H7 (cell line): ENCODE data around the gene GXYLT2. TPM values are rescaled to one million over a fixed set of nuclear protein-coding genes. Genes with fewer than 3 reads are reported as not detected.

Experiments used
- DNase-seq: peaks from one replicate; pipeline ENCODE4 v3.0.0; 2012
- H3K27me3 ChIP-seq: 2 replicates; pipeline ENCODE4 v1.6.0; 2011; ENCODE audit warnings: mild to moderate bottlenecking, low read length; ENCODE audit not compliant: control insufficient read depth, insufficient read depth
- H3K36me3 ChIP-seq: replicated peaks from 2 replicates; pipeline ENCODE4 v1.5.1; 2011; ENCODE audit warnings: low read length; ENCODE audit not compliant: control insufficient read depth, insufficient read depth
- H3K4me3 ChIP-seq: 2 replicates; pipeline ENCODE4 v1.5.1; 2011; ENCODE audit warnings: low read depth, mild to moderate bottlenecking, control low read depth, low read length, moderate library complexity; ENCODE audit not compliant: insufficient read depth
- total RNA-seq: library from RNA; depleted of rRNA; stranded (reverse); fragments of >200 nt; shearing (Covaris generic); gene quantifications from 2 replicates; pipeline ENCODE4 v1.2.3, GENCODE V29; 2014

Gene GXYLT2
- total RNA-seq, 1 experiment from 2014 or later: 4.5 TPM

DNA sequence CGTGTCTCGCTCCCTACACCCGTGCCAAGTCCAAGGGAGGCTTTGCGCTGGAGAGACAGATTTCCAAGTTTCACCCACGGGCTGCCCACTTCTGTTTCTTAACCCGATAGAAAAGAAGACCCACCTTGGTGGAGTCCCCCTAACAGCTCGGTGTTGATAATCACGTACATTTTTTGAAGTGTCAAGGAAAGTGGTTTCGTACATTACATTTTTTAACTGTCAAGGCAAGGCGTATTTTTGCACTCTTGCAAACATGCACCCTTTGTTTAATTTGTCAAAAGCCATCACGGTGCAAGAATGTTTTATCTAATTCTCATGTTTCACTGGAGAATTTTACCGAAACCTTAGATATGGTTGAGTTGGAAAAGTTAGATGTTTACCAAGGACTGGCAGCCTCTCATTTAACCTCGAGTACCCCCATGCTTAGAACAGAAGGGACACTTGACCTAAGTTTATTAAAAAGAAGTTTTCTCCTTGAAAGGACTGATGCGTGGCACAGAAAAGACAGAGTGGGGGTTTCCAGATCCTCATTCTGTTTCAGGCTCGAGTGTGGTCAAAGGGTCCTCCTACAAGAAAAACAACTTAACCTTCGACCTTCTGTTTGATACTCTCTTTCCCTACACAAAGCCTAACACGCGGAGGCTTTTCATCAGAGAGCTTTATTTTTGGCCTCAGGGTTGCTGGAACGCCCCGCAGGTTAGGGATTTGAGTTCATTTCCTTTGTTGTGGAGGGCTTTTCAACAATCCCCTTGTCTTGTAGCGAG is 882 bp downstream of the GXYLT2 start:
- DNase-seq: peak; percentile 68
- Histone ChIP-seq H3K4me3 (peak overlapping the region; percentile 53), H3K27me3 (peaks cover 8% of the 10 kb centered on the region), H3K36me3 (no peaks in the 10 kb centered on the region)

DNA sequence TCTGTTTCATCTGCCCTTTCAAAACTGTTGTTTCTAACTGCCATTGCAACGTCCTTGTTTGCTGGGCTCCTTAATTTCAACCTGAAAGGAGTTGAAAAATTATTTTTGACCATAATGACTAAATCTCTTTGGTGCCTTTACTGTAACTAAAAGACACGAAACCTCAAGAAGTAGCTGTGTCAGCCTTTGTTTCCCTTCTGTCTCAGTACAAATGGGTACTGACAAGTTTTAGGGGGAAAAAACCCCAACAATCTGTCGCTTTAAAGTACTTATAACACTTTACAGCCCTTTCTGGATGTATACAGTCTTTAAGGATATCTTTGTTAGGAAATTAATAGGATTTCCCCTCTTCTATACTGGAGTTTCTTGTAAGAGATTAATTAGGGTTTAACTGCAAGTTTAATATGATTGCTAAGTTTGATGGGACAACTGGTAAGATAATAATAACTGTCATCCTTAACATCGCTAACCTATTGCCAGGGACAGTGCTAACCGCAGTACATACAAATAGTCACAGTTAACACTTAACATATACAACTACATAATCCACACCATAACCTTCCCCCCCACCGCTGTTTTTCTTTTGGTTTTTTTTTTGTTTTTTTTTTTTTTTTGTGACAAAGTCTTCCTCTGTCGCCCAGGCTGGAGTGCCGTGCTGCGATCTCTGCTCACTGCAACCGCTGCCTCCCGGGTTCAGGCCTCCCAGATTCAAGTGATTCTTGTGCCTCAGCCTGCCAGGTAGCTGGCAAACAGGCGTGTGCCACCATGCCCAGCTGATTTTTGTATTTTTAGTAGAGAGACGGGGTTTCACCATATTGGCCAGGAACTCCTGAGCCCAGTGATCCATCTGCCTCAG is 1.7 kb downstream of the GXYLT2 start:
- Histone ChIP-seq H3K27me3 (peaks cover 8% of the 10 kb centered on the region), H3K4me3 (no peak overlapping the region), H3K36me3 (no peaks in the 10 kb centered on the region)
- DNase-seq: no peak

DNA sequence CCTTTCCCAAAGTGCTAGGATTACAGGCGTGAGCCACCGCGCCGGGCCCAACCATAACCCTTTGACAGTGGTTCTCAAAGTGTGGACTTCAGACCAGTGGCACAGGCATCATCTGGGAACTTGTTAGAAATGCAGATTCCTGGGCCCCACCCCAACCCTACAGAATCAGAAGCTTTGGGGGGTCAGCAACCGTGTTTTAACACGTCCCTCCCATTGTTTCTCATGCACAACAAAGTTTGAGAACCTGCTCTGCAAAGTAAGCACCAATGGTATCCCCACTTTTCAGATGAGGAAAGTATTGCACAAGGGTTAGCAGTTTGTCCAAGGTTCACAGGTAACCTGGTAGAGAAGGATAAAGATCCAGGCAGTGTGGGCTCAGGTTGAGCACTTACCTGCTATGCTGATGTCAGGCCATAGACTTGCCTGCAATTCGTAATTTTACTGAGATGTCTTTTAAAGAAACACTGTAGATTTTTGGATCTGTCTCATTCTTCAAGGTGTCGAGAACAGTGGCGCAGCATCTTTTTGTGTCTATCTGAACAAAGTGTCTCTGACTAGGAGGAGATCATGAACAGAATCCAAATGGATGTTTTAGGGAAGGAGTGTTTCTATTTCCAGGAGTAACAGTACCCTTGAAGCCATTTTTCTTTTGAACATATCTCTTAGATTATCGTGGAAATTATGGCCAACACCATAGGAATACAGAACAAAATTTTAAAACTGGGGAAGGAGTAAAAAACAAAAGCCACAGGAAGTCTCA is 2.5 kb downstream of the GXYLT2 start:
- H3K27me3 ChIP-seq: peaks cover 8% of the 10 kb centered on the region
- no peaks in the 10 kb centered on the region for H3K36me3 ChIP-seq
- no peak for DNase-seq
- H3K4me3 ChIP-seq: no peak overlapping the region

GRCh38 chr3:72891053-72891855 is 3.4 kb downstream of the GXYLT2 start:
- no peak for DNase-seq
- Histone ChIP-seq H3K36me3 (no peaks in the 10 kb centered on the region), H3K4me3 (no peak overlapping the region), H3K27me3 (peaks cover 8% of the 10 kb centered on the region)

DNA sequence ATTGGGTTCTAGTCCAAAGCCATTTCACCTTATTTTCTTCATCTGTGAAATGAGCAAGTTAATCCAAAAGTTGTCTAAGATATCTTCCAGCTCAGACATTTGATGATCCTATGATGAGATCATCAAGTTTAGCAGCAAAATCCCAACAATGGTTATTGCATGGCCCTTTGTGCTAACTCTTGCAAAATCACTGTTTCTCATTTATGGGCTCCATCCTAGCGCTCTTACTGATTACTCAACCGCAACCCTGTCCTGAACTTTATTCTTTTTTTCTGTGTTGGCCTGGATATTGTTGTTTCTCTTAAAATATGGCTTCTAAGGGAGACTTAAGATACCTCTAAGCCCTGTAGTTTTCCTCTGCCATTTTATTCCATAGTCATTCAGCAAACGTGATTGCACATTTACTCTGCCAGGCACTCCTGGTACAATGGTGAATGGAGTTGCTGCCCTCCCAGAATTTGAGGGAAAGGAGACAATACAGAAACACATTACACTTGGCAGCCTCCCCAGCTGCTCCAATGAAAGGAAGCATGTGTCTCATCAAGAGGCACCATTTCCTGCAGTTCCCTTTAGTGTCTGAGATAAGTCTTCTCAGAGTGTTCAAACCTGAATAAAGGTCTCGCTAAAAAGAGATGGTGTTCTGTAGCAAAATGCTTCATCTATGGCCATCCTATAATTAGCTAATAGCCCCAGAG is 4.4 kb downstream of the GXYLT2 start:
- Histone ChIP-seq H3K27me3 (peaks cover 8% of the 10 kb centered on the region), H3K4me3 (no peak overlapping the region), H3K36me3 (no peaks in the 10 kb centered on the region)
- DNase-seq: no peak

- H3K27me3 ChIP-seq: peaks cover 5% of the 10 kb centered on the region
- H3K4me3 ChIP-seq: no peak overlapping the region
- H3K36me3 ChIP-seq: no peaks in the 10 kb centered on the region
- DNase-seq: peak; percentile 86
Observed at GRCh38 chr3:72892870-72893269, 5.0 kb downstream of the GXYLT2 start.

- no peaks in the 10 kb centered on the region for H3K36me3 ChIP-seq
- no peaks in the 10 kb centered on the region; the same call in 1 of the 2 replicates for H3K27me3 ChIP-seq
- H3K4me3 ChIP-seq: no peak overlapping the region
- DNase-seq: no peak
Observed at GRCh38 chr3:72894976-72895552, 7.2 kb downstream of the GXYLT2 start.

- no peak for DNase-seq
- H3K36me3 ChIP-seq: no peaks in the 10 kb centered on the region
- H3K4me3 ChIP-seq: no peak overlapping the region
- no peaks in the 10 kb centered on the region for H3K27me3 ChIP-seq
Observed at GRCh38 chr3:72896996-72897757, 9.3 kb downstream of the GXYLT2 start.

GRCh38 chr3:72897758-72898007 is 9.8 kb downstream of the GXYLT2 start:
- Histone ChIP-seq H3K27me3 (no peaks in the 10 kb centered on the region), H3K36me3 (no peaks in the 10 kb centered on the region), H3K4me3 (no peak overlapping the region)
- DNase-seq: no peak

DNA sequence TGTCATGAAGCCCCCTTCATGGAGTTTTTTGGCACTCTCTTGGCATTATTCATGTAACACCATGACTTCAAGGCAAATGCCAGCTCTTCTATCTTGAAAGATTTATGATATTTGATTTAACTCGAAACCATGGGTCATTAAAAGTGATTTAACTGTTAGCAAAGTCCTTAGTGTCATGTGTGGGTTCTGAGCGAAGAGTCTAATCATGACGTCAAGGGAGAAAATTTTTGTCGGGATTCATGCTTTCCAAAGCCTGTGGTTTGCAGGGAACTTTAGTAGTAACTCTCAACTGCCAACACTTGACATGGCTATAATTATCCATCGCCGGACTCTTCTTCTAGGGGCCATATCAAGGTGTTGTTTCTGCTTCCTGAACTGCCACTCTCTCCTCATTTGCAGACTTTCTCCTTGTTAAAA is 11.5 kb downstream of the GXYLT2 start:
- H3K36me3 ChIP-seq: no peaks in the 10 kb centered on the region
- no peak for DNase-seq
- H3K4me3 ChIP-seq: no peak overlapping the region
- H3K27me3 ChIP-seq: no peaks in the 10 kb centered on the region

DNA sequence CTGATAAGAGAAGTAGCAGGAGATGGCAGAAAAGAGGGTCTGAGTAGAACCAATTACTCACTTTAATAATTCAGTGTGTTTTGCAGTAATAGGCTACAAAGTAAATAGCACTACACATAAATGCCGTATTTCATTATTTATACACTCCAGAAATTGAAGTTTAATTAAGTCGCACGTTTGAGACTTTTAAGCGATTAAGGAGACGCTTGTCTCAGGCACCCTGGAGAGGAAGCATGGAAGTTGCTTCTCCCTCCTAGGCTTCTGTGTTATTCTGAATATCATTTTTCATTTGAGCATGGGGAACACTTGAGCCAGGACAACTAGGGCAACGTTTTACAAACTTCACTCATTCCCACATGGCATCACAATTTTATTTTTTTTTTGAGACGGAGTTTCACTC is 12.2 kb downstream of the GXYLT2 start:
- H3K4me3 ChIP-seq: no peak overlapping the region
- no peaks in the 10 kb centered on the region for H3K36me3 ChIP-seq
- DNase-seq: no peak
- H3K27me3 ChIP-seq: no peaks in the 10 kb centered on the region

DNA sequence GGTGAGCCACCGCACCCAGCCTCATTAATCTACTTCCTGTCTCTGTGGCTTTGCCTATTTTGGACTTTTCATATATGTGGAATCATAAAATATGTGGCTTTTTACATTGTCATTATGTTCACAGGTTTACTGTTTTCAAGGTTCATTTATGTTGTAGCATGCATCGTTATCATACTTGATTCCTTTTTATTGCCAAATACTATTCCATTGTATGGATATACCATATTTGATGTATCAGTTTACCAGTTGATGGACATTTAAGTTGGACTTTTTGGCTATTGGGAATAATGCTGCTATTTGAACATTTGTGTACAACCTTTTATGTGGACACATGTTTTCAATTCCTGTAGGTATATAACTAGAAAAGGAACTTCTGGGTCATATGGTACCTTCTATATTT is 14.0 kb downstream of the GXYLT2 start:
- no peaks in the 10 kb centered on the region for H3K27me3 ChIP-seq
- H3K4me3 ChIP-seq: no peak overlapping the region
- no peaks in the 10 kb centered on the region for H3K36me3 ChIP-seq
- no peak for DNase-seq

DNA sequence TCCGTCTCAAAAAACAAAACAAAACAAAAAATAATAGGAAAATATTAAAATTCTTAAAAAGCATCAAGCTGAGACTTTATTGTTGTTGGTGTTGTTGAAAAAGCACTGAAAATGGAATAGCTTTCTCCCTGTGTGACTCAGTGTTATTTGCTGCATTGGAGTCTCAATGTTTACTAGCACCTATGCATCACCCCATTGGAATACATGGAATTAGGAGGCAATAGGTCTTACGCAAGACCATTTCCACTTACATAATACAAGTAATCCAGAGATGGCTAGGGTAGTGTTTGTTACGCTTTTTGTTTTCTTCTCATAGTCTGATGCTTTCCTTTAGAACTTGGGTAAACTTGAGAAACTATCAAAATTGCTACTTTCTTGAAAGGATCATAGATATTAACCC is 15.2 kb downstream of the GXYLT2 start:
- no peaks in the 10 kb centered on the region for H3K36me3 ChIP-seq
- no peaks in the 10 kb centered on the region for H3K27me3 ChIP-seq
- DNase-seq: no peak
- no peak overlapping the region for H3K4me3 ChIP-seq
